HCEC 1CT (cell line): ENCODE measurements around the gene OR4B1.

Experiments
- DNase-seq: peaks from one replicate; pipeline ENCODE4 v3.0.0-alpha.2; 2017

Gene OR4B1

DNA sequence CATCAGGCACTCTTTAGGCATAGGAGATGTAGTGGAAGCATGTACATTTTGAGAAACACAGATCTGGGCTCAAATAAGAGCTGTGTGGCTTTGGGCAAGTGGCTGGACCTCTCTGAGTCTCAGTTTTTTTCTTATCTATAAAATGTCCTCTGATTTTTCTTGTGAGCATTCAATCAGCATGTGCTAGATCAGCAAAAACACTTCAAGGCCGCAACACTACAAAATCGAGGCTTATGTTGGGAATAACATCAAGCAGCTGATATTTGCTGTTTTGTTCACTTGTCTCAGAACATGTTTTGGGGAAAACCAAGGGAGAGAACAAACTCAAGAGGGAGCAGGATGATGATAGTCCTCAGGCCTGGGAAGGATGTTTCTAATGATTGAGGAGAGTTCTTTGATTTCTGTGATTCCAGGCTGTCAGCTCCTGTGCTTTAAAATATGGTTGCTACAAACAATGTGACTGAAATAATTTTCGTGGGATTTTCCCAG, 46.9 kb downstream of the OR4B1 start, which contains the start of gene OR4X1:
Gene OR4X1 (plus strand): TSS at position 439 of the 489 bp plus-strand sequence. CDS start 0 bp downstream, at position 439.
- DNase-seq: no peak
